ENCODE data around the gene CRELD2.

DNA sequence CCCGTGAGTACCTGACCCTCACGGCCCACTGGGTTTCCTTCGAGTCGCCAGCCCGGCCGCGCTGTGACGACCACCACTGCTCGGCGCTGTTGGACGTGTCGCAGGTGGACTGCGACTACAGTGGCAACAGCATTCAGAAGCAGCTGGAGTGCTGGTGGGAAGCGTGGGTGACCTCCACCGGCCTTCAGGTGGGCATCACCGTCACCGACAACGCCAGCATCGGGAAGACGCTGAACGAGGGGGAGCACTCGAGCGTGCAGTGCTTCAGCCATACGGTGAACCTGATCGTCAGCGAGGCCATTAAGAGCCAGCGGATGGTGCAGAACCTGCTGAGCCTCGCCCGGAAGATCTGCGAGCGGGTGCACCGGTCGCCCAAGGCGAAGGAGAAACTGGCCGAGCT lies 32.6 kb upstream of the CRELD2 start:
- TF ChIP-seq POLR2A (IDR thresholded peaks at IDR 0.05; ENCODE audit: low read depth, low read length): no peak
- TF ChIP-seq TAF1 (IDR thresholded peaks at IDR 0.05; ENCODE audit: low read depth, low read length): no peak
- TF ChIP-seq SPI1 (IDR thresholded peaks at IDR 0.05; ENCODE audit: low read depth, low read length): no peak
- no peak for TF ChIP-seq POLR2AphosphoS5 (IDR thresholded peaks at IDR 0.05; ENCODE audit: low read depth, low read length)
- no peak for TF ChIP-seq PAX5 (IDR thresholded peaks at IDR 0.05; ENCODE audit: insufficient read depth, low read length, severe bottlenecking)
- no peak for TF ChIP-seq POU2F2 (IDR thresholded peaks at IDR 0.05; ENCODE audit: low read depth, low read length)

Data from GM12891 (cell line).